ENCODE data around the gene SCAPER. TPM values are rescaled to one million over a fixed set of nuclear protein-coding genes. Genes with fewer than 3 reads are reported as not detected.
"Not testable (repeated sequence)": the region's sequence is repeated elsewhere in the genome, so short reads cannot be mapped to it uniquely, and the experiment has no call there.

The SCAPER gene
- total RNA-seq, 1 donor = 30.5 TPM

DNA sequence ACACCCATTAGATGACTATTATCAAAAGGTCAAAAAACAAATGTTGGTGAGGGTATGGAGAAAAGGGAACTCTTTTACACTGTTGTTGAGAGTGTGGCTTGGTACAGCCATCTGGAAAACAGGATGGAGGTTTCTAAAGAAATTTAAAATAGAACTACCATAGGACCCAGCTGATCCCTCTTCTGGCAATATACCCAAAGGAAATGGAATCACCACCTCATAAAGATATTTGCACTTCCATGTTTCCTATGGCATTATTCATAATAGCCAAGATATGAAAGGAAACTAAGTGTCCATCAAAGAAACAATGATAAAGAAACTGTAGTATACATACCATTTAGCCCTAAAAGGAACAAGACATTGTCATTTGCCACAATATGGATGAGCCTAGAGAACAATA is 186.3 kb downstream of the SCAPER start:
- H3K9me3 ChIP-seq (ENCODE audit: low read depth, low read length) = peaks cover 21% of the 10 kb centered on the region
- no peak overlapping the region for H3K4me3 ChIP-seq (ENCODE audit: low read length)
- no peaks in the 10 kb centered on the region for H3K4me1 ChIP-seq (ENCODE audit: insufficient read depth, low read length)
- H3K27me3 ChIP-seq (ENCODE audit: insufficient read depth, low read length) = no peaks in the 10 kb centered on the region

DNA sequence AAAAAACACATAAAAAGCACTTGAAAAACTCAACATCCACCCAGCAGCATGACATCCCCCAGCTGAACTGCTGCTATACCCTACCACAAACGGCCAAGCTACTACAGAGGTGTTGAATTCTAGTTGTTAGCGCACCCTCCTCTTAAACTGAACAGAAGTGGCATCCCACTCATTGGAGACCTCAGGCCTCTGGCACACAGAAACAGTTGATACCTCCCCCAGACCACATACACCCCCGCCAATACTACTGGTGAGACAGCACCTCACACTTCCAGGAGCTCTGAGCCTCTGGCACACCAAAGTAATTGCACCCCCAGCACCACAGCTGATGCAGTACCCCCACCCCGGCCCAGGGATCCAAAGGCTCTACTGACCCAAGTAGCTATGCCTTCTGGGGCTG is 190.2 kb downstream of the SCAPER start:
- no peaks in the 10 kb centered on the region for H3K4me1 ChIP-seq (ENCODE audit: insufficient read depth, low read length)
- H3K9me3 ChIP-seq (ENCODE audit: low read depth, low read length) = peaks cover 21% of the 10 kb centered on the region
- H3K27me3 ChIP-seq (ENCODE audit: insufficient read depth, low read length) = no peaks in the 10 kb centered on the region
- no peak overlapping the region for H3K4me3 ChIP-seq (ENCODE audit: low read length)

DNA sequence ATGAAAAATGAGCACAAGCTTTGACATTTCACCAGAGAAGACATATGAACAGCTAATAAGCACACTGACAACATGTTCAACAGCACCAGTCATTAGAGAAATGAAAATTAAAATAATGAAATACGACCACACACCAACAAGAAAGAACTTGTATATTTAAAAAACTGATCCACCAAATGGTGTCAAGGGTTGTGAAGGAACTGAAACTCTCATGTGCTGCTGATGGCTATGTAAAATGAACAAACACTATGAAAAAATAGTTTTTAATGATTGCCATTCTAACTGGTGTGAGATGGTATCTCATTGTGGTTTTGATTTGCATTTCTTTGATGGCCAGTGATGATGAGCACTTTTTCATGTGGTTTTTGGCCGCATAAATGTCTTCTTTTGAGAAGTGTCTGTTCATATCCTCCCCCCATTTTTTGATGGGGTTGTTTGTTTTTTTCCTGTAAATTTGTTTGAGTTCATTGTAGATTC is 193.8 kb downstream of the SCAPER start:
- H3K9me3 ChIP-seq (ENCODE audit: low read depth, low read length) = peaks cover 4% of the 10 kb centered on the region
- no peaks in the 10 kb centered on the region for H3K4me1 ChIP-seq (ENCODE audit: insufficient read depth, low read length)
- H3K27me3 ChIP-seq (ENCODE audit: insufficient read depth, low read length) = no peaks in the 10 kb centered on the region
- no peak overlapping the region for H3K4me3 ChIP-seq (ENCODE audit: low read length)

DNA sequence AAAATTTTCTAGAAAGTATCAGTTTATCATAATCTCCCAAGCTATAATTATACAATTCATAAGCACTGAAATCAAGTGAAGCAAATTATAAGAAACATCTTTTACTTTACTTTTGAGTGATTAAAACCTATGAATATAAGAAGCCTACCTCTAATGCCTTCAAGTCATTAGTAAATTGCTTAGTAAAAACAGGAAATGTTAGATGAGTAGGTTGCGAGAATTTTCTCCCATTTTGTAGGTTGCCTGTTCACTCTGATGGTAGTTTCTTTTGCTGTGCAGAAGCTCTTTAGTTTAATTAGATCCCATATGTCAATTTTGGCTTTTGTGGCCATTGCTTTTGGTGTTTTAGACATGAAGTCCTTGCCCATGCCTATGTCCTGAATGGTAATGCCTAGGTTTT is 201.1 kb downstream of the SCAPER start:
- not testable (repeated sequence) for H3K27me3 ChIP-seq (ENCODE audit: insufficient read depth, low read length); H3K4me1 ChIP-seq (ENCODE audit: insufficient read depth, low read length); H3K4me3 ChIP-seq (ENCODE audit: low read length); H3K9me3 ChIP-seq (ENCODE audit: low read depth, low read length)

DNA sequence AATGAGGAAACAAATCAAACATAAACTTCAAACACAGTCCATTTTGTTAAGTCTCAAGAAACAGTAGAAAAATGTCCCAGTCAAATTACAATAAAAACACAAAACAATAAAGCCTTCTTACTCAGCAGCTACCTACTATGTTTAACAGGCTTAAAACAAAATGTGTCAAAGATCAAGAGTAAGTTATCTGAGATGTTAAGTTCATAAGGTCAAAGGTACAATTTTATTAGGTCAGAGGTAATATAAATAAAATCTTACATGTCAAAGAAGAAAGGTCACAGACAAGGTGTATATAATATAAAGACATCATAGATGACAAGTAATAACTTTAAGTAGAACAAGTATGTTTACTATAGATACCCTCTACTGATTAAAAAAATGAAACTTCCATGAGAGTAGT is 208.3 kb downstream of the SCAPER start:
- Histone ChIP-seq H3K27me3 (ENCODE audit: insufficient read depth, low read length) (no peaks in the 10 kb centered on the region), H3K4me1 (ENCODE audit: insufficient read depth, low read length) (no peaks in the 10 kb centered on the region), H3K4me3 (ENCODE audit: low read length) (no peak overlapping the region), H3K9me3 (ENCODE audit: low read depth, low read length) (no peaks in the 10 kb centered on the region)

DNA sequence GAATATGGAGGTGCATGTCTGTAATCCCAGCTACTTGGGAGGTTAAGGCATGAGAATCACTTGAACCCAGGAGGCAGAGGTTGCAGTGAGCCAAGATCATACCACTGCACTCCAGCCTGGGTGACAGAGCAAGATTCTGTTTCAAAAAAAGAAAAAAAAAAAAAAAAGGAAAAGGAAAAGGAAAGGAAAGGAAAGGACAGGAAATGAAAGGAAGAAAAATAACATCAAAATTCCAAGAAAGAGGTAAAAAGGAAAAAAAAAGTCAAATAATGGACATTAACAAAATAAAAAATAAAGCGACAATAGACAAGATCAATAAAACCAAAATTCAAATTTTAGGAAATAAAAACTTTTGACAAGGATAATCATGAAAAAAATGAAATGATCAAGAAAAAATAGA is 212.6 kb downstream of the SCAPER start:
- H3K4me1 ChIP-seq (ENCODE audit: insufficient read depth, low read length); H3K9me3 ChIP-seq (ENCODE audit: low read depth, low read length); H3K27me3 ChIP-seq (ENCODE audit: insufficient read depth, low read length); H3K4me3 ChIP-seq (ENCODE audit: low read length): not testable (repeated sequence)

DNA sequence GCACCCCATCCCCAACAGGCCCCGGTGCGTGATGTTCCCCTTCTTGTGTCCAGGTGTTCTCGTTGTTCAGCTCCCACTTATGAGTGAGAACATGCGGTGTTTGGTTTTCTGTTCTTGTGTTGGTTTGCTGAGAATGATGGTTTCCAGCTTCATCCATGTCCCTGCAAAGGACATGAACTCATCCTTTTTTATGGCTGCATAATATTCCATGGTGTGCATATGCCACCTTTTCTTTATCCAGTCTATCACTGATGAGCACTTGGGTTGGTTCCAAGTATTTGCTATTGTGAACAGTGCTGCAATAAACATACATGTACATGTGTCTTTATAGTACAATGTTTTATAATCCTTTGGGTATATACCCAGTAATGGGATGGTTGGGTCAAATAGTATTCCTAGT is 217.5 kb downstream of the SCAPER start:
- H3K9me3 ChIP-seq (ENCODE audit: low read depth, low read length); H3K27me3 ChIP-seq (ENCODE audit: insufficient read depth, low read length); H3K4me1 ChIP-seq (ENCODE audit: insufficient read depth, low read length); H3K4me3 ChIP-seq (ENCODE audit: low read length): not testable (repeated sequence)

DNA sequence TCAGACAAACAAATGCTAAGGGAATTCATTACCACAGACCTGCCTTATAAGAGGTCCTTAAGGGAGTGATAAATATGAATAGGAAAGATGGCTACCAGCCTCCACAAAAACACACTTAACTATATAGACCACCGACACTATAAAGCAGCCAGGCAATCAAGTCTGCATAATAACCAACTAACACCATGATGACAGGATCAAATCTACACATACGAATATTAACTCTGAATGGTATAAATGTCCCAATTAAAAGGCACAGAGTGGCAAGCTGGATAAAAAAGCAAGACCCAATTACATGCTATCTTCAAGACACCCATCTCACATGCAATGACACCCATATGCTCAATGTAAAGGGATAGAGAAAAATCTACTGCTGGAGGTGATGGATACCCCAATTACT is 221.1 kb downstream of the SCAPER start:
- Histone ChIP-seq H3K27me3 (ENCODE audit: insufficient read depth, low read length) (no peaks in the 10 kb centered on the region), H3K4me3 (ENCODE audit: low read length) (no peak overlapping the region)

DNA sequence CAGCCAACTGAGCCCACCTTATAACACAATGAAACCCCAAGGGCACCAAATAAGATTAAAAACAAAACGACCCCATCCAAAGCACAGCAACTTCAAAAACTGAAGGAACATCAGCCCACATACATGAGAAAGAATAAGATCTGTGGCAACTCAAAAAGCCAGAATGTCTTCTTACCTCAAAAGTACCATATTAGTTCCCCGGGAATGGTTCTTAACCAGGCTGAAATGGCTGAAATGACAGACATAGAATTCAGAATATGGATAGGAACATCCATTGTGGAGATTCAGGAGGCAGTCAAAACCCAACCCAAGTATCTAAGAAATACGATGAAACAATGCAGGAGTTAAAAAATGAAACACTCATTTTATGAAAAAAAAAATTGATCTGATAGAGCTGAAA is 222.3 kb downstream of the SCAPER start:
- Histone ChIP-seq H3K4me1 (ENCODE audit: insufficient read depth, low read length) (no peaks in the 10 kb centered on the region), H3K4me3 (ENCODE audit: low read length) (no peak overlapping the region), H3K27me3 (ENCODE audit: insufficient read depth, low read length) (no peaks in the 10 kb centered on the region), H3K9me3 (ENCODE audit: low read depth, low read length) (no peaks in the 10 kb centered on the region)

More for the DNA sequence above, 221.1 kb downstream of the SCAPER start:
- Histone ChIP-seq H3K9me3 (ENCODE audit: low read depth, low read length) (no peaks in the 10 kb centered on the region), H3K4me1 (ENCODE audit: insufficient read depth, low read length) (no peaks in the 10 kb centered on the region)

DNA sequence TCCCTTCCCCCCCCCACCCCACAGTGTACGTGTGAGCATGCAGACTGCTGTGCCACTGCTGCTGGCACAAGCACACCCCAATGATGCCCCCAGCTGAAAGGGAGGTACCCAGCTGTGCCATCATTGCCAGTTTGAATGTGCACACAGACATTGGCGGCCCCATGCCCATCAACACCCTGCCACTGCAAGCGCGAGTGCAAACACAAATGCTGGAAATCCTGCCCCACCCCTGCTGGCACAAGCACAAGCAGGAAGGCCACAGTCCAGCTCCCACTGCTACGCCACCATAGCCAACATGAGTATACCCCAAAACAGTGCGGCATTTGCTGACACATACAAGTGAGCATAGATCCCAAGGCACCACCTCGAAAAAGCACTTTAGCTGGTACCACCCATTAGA is 222.9 kb downstream of the SCAPER start:
- Histone ChIP-seq H3K4me1 (ENCODE audit: insufficient read depth, low read length) (no peaks in the 10 kb centered on the region), H3K4me3 (ENCODE audit: low read length) (no peak overlapping the region), H3K27me3 (ENCODE audit: insufficient read depth, low read length) (no peaks in the 10 kb centered on the region), H3K9me3 (ENCODE audit: low read depth, low read length) (no peaks in the 10 kb centered on the region)

DNA sequence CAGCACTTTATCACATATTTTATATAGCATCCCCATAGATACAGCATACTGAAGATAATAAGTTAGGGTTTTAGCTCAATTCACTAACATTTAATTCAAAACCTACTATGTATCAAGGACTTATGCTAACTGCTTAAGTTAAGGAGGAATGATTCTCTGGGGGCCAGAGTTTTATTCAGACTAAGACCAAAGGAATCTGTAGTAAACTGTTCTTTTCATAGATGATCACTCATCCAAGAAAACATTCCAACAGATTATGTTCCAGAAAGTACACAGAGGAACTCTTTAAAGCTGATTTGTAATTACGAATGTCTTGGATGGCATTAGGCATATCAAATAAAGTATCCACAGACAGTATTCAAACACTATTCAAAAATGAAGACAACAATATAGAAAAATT is 226.4 kb downstream of the SCAPER start:
- H3K4me3 ChIP-seq (ENCODE audit: low read length) = no peak overlapping the region
- no peaks in the 10 kb centered on the region for H3K9me3 ChIP-seq (ENCODE audit: low read depth, low read length)
- no peaks in the 10 kb centered on the region for H3K27me3 ChIP-seq (ENCODE audit: insufficient read depth, low read length)
- H3K4me1 ChIP-seq (ENCODE audit: insufficient read depth, low read length) = no peaks in the 10 kb centered on the region

DNA sequence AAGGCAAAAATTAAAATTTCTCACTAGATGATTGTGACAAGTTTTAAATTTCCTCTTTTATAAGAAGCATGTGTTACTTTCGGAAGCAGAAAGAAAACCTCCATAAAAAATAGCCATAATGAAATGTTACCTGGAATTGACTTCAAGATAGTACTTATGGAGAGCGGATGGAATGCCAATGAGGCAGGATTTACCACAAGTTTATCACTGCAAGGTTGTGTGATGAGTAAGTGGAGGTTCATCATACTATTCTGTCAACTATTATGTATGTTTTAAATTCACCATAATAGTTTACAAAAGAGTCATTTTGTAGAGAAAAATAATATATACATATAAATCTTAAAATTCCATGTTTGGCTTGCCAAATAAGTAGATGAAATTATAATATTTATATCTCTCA is 230.3 kb downstream of the SCAPER start:
- H3K4me1 ChIP-seq (ENCODE audit: insufficient read depth, low read length) = no peaks in the 10 kb centered on the region
- no peaks in the 10 kb centered on the region for H3K9me3 ChIP-seq (ENCODE audit: low read depth, low read length)
- no peaks in the 10 kb centered on the region for H3K27me3 ChIP-seq (ENCODE audit: insufficient read depth, low read length)
- H3K4me3 ChIP-seq (ENCODE audit: low read length) = no peak overlapping the region

DNA sequence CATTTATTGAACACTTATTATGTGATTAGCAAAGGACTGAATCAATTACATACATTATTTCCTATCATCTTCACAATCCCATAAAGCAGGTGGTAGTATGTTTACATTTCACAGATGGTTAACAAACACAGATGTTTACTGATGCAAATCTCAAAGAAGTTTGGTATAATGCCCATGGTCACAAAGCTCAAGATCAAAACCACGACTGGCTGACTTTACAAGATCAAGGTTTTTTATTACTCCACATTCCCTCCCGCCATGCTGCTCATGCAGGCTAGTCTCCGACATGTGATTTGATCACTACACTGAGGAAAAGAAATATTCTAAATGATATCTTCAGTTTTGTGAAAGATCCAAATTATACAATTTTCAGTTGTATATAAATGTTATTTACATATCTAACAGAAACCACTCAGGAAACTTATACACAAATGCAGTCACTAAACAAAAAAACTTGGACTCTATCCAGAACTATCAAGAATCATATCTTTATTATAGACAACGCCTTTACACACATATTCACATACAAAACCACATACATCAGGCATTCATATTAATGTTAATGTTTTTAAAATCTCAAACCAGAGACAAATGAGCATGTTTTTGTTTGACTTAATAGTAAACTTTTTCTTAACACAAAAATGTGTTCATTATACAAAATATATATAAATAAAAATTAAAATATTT is 235.5 kb downstream of the SCAPER start:
- H3K4me1 ChIP-seq (ENCODE audit: insufficient read depth, low read length) = no peaks in the 10 kb centered on the region
- H3K27me3 ChIP-seq (ENCODE audit: insufficient read depth, low read length) = no peaks in the 10 kb centered on the region
- H3K4me3 ChIP-seq (ENCODE audit: low read length) = no peak overlapping the region
- no peaks in the 10 kb centered on the region for H3K9me3 ChIP-seq (ENCODE audit: low read depth, low read length)

DNA sequence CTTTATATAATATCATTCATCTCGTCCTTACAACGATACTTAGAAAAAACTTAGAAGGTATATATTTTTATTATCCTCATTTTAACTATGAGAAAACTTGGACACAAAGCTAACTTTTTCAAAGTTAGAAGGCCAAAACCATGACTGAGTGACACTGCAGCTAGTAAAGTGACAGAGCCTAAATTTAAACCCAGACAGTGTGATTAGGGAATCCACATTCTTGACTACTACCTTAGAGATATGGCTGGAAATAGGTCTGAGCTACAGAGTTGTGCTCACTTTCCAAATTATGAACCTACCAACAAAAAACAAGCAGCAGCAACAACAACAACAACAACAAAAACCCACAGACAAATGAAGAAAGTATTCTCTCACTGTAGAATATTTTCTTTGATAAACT is 236.2 kb downstream of the SCAPER start:
- Histone ChIP-seq H3K4me3 (ENCODE audit: low read length) (no peak overlapping the region), H3K4me1 (ENCODE audit: insufficient read depth, low read length) (no peaks in the 10 kb centered on the region), H3K9me3 (ENCODE audit: low read depth, low read length) (no peaks in the 10 kb centered on the region), H3K27me3 (ENCODE audit: insufficient read depth, low read length) (no peaks in the 10 kb centered on the region)

DNA sequence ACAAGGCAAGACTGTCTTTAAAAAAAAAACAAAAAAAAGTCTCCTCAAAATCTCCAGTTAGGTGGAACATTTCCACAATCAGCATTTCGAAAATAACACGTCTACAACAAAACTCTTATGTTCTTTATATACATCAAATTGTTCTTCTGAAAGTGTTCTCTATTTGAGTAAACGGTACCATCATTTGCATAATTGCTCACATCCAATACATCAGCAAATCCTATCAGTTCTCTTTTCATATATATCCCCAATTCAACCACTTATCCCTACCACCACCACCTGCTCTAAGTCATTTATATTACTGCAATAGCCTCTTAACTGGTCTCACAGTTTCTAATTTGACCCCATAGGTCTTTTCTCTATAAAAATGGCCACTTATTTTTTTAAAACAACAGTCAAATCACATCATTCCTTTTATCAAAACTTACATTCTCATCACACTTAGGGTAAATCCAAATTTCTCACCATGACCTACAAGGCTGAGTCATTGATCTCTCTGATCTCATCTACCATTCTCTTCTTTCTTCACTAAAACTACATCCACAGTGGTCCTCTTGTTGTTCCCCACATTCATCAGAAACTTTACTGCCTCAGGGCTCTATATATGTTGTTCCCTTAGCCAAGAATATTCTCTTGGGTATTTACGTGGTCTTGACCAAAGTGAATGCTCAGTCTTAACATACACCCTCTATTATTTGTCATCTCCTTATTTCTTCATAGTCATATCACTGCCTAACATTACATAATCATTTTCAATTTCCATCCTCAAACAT is 237.0 kb downstream of the SCAPER start:
- Histone ChIP-seq H3K27me3 (ENCODE audit: insufficient read depth, low read length) (no peaks in the 10 kb centered on the region), H3K9me3 (ENCODE audit: low read depth, low read length) (no peaks in the 10 kb centered on the region), H3K4me3 (ENCODE audit: low read length) (no peak overlapping the region), H3K4me1 (ENCODE audit: insufficient read depth, low read length) (no peaks in the 10 kb centered on the region)

DNA sequence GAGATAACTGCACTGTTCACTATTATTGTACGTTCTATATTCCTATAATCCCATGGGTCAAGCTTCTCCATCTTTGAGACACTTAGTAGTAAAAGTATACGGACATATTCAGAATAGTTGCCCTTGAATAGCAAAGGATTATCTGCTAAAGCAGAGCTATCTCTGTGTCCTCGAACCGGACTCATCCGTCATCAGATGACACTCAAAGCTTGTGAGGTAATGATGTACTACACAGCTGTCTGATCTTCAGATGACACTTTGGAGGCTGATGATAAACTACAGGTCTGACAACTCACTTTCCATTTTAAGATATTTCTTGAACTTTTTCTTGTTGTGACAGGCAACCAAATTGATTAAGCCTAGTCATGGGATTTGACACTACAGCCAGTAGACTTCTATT is 240.2 kb downstream of the SCAPER start:
- Histone ChIP-seq H3K9me3 (ENCODE audit: low read depth, low read length) (no peaks in the 10 kb centered on the region), H3K4me3 (ENCODE audit: low read length) (no peak overlapping the region), H3K4me1 (ENCODE audit: insufficient read depth, low read length) (no peaks in the 10 kb centered on the region), H3K27me3 (ENCODE audit: insufficient read depth, low read length) (no peaks in the 10 kb centered on the region)
